ENCODE results near the gene PPP2CA. TPM values are rescaled to one million over a fixed set of nuclear protein-coding genes. Genes with fewer than 3 reads are reported as not detected.
"Not testable (repeated sequence)": the region's sequence is repeated elsewhere in the genome, so short reads cannot be mapped to it uniquely, and the experiment has no call there.

The PPP2CA gene
- total and polyA plus RNA-seq, 4 experiments from 2014 or later, result 106 to 258 (median 159) TPM

DNA sequence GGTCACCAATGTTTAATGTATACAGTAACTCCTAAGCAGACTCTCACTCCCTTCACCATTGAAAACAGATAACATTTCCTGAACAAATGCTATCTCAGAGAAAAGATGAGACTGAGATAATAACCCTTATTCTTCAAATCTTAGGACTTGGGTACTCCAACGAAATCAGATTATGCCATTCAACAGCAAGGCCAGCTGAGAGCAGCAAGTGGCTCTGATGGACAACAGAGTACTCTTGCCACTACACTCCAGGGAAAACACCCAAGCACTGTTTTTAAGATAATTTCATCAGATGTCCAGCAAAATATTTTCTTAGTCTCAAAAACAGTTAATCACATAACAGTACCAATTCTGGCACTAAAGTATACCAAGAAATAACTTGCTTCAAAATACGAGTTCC is 10.1 kb downstream of the PPP2CA start:
- peaks cover 10 to 42% of the 10 kb centered on the region in 2 donors for H3K36me3 Mint-ChIP-seq
- H3K27me3 Mint-ChIP-seq, result no peaks in the 10 kb centered on the region
- Histone ChIP-seq H3K27ac (ENCODE audit: low read depth, low read length) (no peak overlapping the region), H3K27me3 (ENCODE audit: insufficient read depth, low read length) (no peaks in the 10 kb centered on the region), H3K4me1 (ENCODE audit: insufficient read depth, low read length) (peaks cover 96% of the 10 kb centered on the region), H3K9me3 (ENCODE audit: control insufficient read depth in 1 of 2, low read length in 2 of 2) (no peaks in the 10 kb centered on the region), H3K4me3 (ENCODE audit: low read length in 2 of 2) (no peak overlapping the region), H3K36me3 (ENCODE audit: insufficient read depth, low read length) (no peaks in the 10 kb centered on the region)
- H3K9me3 Mint-ChIP-seq, result peaks cover 0 to 3% (median 0%) of the 10 kb centered on the region in 8 donors
- peak overlapping the region in 5 of 7 donors; percentile 29 to 65 (median 53) for H3K27ac Mint-ChIP-seq
- intact Hi-C loops (cut with micrococcal nuclease), result no loop called here
- peaks cover 52 to 88% (median 68%) of the 10 kb centered on the region in 4 donors for H3K4me1 Mint-ChIP-seq
- ChIA-PET POLR2A (ENCODE audit: partially characterized antibody) (interaction anchor here (1.5 to 3.8 kb wide), 2 partner anchors 9 to 11 kb away, joined by 3 to 25 read pairs; partner anchors contain the start of gene PPP2CA), CTCF (ENCODE audit: partially characterized antibody) (interaction anchor here (1.2 kb wide), 1 partner anchor 32 kb away, joined by 4 read pairs; no protein-coding TSS in a partner anchor)
- DNase-seq, result no peak
- H3K4me3 Mint-ChIP-seq, result peak overlapping the region in 4 of 8 donors; percentile 25 to 68 (median 52)

DNA sequence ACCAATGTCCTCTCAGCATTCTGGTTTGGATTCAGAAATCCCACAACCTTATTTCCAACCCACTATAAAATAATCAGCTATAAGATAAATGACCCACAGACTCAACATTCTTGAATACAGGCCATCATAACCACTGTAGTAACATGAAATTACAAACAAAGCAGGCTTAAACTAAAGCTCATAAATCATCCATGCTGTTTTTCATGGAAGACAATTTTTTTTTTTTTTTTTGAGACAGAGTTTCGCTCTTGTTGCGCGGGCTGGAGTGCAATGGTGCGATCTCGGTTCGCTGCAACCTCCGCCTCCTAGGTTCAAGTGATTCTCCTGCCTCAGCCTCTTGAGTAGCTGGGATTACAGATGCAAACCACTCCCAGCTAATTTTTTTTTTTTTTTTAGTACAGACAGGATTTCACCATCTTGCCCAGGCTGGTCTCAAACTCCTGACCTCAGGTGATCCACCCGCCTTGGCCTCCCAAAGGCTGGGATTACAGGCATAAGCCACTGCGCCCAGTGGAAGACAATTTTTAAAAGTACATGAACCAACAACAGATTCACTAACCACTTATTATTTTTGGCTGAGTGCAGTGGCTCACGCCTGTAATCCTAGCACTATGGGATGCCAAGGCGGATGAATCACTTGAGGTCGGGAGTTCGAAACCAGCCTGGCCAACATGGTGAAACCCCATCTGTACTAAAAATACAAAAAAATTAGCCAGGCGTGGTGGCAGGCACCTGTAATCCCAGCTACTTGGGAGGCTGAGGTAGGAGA is 14.4 kb downstream of the PPP2CA start:
- intact Hi-C loops (cut with micrococcal nuclease), result not testable (repeated sequence)

DNA sequence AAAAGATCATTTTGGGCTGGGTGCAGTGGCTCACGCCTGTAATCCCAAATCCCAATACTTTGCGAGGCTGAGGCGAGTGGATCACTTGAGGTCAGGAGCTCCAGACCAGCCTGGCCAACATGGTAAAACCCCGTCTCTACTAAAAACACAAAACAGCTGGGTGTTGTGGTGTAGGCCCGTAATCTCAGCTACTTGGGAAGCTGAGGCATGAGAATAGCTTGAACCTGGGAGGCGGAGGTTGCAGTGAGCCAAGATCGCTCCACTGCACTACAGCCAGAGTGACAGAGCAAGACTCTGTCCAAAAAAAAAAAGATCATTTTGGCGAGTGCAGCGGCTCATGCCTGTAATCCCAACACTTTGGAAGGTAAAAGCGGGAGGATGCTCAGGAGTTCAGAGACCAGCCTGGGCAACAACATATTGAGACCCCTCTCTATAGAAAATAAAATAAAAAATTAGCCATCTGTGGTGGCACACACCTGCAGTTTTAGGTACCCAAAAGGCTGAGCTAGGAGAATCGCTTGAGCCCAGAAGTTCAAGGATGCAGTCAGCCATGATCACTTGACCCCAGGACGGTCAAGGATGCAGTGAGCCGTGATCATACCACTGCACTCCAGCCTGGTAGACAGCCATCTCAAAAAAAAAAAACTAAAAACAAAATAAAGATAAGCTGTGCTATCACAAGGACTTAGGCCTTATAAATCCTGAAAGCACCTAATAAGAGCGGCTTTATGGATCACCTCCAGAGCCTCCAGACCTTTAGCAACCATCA is 16.2 kb downstream of the PPP2CA start:
- no peak for DNase-seq
- Mint-ChIP-seq H3K27ac (peak overlapping the region in 4 of 7 donors; percentile 7 to 59 (median 38)), H3K4me1 (peaks cover 42 to 77% (median 61%) of the 10 kb centered on the region in 4 donors), H3K27me3 (no peaks in the 10 kb centered on the region), H3K9me3 (peaks cover 0 to 3% (median 0%) of the 10 kb centered on the region in 8 donors), H3K4me3 (peak overlapping the region in 6 of 8 donors; percentile 5 to 43 (median 36)), H3K36me3 (peaks cover 9 to 37% of the 10 kb centered on the region in 2 donors)
- H3K4me3 ChIP-seq (ENCODE audit: low read length in 2 of 2), result no peak overlapping the region
- intact Hi-C loops (cut with micrococcal nuclease), result no loop called here
- peaks cover 8% of the 10 kb centered on the region for H3K36me3 ChIP-seq (ENCODE audit: insufficient read depth, low read length)
- H3K4me1 ChIP-seq (ENCODE audit: insufficient read depth, low read length), result peaks cover 74% of the 10 kb centered on the region
- no peaks in the 10 kb centered on the region for H3K27me3 ChIP-seq (ENCODE audit: insufficient read depth, low read length)
- POLR2A ChIA-PET (ENCODE audit: partially characterized antibody), result interaction anchor here (0.6 to 3.8 kb wide), 2 partner anchors 16 to 96 kb away, joined by 3 to 23 read pairs; partner anchors contain the start of gene PPP2CA
- no peak overlapping the region for H3K27ac ChIP-seq (ENCODE audit: low read depth, low read length)
- no peaks in the 10 kb centered on the region for H3K9me3 ChIP-seq (ENCODE audit: control insufficient read depth in 1 of 2, low read length in 2 of 2)
- CTCF ChIA-PET (ENCODE audit: partially characterized antibody), result interaction anchor here (1.0 to 1.7 kb wide), 6 partner anchors 13 to 378 kb away, joined by 3 to 6 read pairs (median 4); partner anchors contain the start of gene PPP2CA

More for the DNA sequence above, 14.4 kb downstream of the PPP2CA start:
- Mint-ChIP-seq H3K36me3 (peaks cover 4 to 24% of the 10 kb centered on the region in 2 donors), H3K4me1 (peaks cover 44 to 79% (median 62%) of the 10 kb centered on the region in 4 donors), H3K27ac (peak overlapping the region in 4 of 7 donors; percentile 53 to 77 (median 62)), H3K4me3 (peak overlapping the region in 4 of 8 donors; percentile 34 to 75 (median 65))
- ChIA-PET CTCF (ENCODE audit: partially characterized antibody) (interaction anchor here (0.8 to 1.3 kb wide), 4 partner anchors 11 to 172 kb away, joined by 3 to 5 read pairs (median 4); partner anchors contain the start of gene PPP2CA), POLR2A (ENCODE audit: partially characterized antibody) (interaction anchor here (1.3 to 3.8 kb wide), 2 partner anchors 14 to 34 kb away, joined by 3 to 23 read pairs; partner anchors contain the start of gene PPP2CA)
- H3K4me1 ChIP-seq (ENCODE audit: insufficient read depth, low read length), result peaks cover 89% of the 10 kb centered on the region
- not testable (repeated sequence) for DNase-seq; H3K27me3 ChIP-seq (ENCODE audit: insufficient read depth, low read length); H3K27me3 Mint-ChIP-seq; H3K9me3 Mint-ChIP-seq; H3K36me3 ChIP-seq (ENCODE audit: insufficient read depth, low read length); H3K4me3 ChIP-seq (ENCODE audit: low read length in 2 of 2); H3K9me3 ChIP-seq (ENCODE audit: control insufficient read depth in 1 of 2, low read length in 2 of 2); H3K27ac ChIP-seq (ENCODE audit: low read depth, low read length)

DNA sequence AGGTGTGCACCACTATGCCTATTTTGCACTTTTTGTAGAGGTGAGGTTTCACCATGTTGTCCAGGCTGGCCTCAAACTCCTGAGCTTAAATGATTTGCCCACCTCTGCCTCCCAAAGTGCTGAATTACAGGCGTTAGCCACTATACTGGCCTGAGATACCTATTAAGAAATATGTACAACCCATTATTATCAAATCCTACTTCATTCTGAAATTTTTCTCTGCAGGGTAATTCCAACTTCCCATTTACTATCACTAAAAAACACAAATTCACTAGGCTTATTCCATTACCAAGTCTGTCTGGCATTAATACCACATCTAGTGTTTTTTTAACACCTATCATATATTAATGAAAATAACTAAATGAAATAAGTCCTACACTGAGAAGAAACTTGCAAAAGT is 18.2 kb downstream of the PPP2CA start:
- intact Hi-C loops (cut with micrococcal nuclease), result no loop called here
- peaks cover 55% of the 10 kb centered on the region for H3K4me1 ChIP-seq (ENCODE audit: insufficient read depth, low read length)
- no peak overlapping the region for H3K27ac Mint-ChIP-seq

DNA sequence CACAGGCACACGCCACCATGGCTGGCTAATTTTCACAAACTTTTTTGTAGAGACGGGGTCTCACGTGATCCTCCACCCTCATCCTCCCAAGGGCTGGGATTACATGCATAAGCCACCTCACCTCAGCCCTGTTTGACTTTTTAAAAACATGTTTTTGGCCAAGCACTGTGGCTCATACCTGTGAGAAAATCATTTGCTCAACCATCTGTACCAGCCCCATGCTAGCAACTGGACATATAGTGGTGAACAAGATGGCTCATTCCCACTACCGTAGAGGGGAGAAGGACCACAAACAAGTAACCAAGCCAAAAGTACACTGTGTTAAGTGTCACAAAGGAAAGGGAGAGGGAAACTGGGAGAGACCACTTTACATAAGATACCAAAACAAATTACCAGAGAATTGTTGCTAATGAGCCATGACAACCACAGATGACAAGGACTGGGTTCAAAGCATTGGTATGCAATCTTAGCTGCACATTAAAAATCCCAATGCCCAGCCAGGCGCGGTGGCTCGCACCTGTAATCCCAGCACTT is 19.2 kb downstream of the PPP2CA start:
- peaks cover 34% of the 10 kb centered on the region for H3K36me3 ChIP-seq (ENCODE audit: insufficient read depth, low read length)
- peaks cover 35 to 57% (median 42%) of the 10 kb centered on the region in 4 donors for H3K4me1 Mint-ChIP-seq
- H3K4me3 Mint-ChIP-seq, result no peak overlapping the region
- H3K36me3 Mint-ChIP-seq, result peaks cover 28 to 50% of the 10 kb centered on the region in 2 donors
- ChIA-PET POLR2A (ENCODE audit: partially characterized antibody) (interaction anchor here (0.6 to 2.1 kb wide), 2 partner anchors 19 to 42 kb away, joined by 3 to 7 read pairs; partner anchors contain the start of gene PPP2CA), CTCF (ENCODE audit: partially characterized antibody) (interaction anchor here (1.1 kb wide), 1 partner anchor 8 kb away, joined by 3 read pairs; no protein-coding TSS in a partner anchor)
- H3K4me1 ChIP-seq (ENCODE audit: insufficient read depth, low read length), result peaks cover 46% of the 10 kb centered on the region
- intact Hi-C loops (cut with micrococcal nuclease), result no loop called here
- H3K27ac Mint-ChIP-seq, result peak overlapping the region in 2 of 7 donors; percentile 7 to 87
- no peak overlapping the region for H3K27ac ChIP-seq (ENCODE audit: low read depth, low read length)
- H3K9me3 ChIP-seq (ENCODE audit: control insufficient read depth in 1 of 2, low read length in 2 of 2), result no peaks in the 10 kb centered on the region
- H3K27me3 ChIP-seq (ENCODE audit: insufficient read depth, low read length), result no peaks in the 10 kb centered on the region
- H3K9me3 Mint-ChIP-seq, result no peaks in the 10 kb centered on the region
- no peaks in the 10 kb centered on the region for H3K27me3 Mint-ChIP-seq
- H3K4me3 ChIP-seq (ENCODE audit: low read length in 2 of 2), result no peak overlapping the region
- no peak for DNase-seq

More for the DNA sequence above, 18.2 kb downstream of the PPP2CA start:
- ChIA-PET CTCF (ENCODE audit: partially characterized antibody) (no interaction called here), POLR2A (ENCODE audit: partially characterized antibody) (interaction anchor here (0.7 kb wide), 1 partner anchor 54 kb away, joined by 3 read pairs; no protein-coding TSS in a partner anchor)
- no peak for DNase-seq
- H3K4me3 Mint-ChIP-seq, result no peak overlapping the region
- peaks cover 22 to 46% of the 10 kb centered on the region in 2 donors for H3K36me3 Mint-ChIP-seq
- H3K27ac ChIP-seq (ENCODE audit: low read depth, low read length), result no peak overlapping the region
- H3K4me1 Mint-ChIP-seq, result peaks cover 38 to 65% (median 48%) of the 10 kb centered on the region in 4 donors
- H3K27me3 ChIP-seq (ENCODE audit: insufficient read depth, low read length), result no peaks in the 10 kb centered on the region
- peaks cover 25% of the 10 kb centered on the region for H3K36me3 ChIP-seq (ENCODE audit: insufficient read depth, low read length)
- H3K4me3 ChIP-seq (ENCODE audit: low read length in 2 of 2), result no peak overlapping the region
- peaks cover 0 to 2% (median 0%) of the 10 kb centered on the region in 8 donors for H3K9me3 Mint-ChIP-seq
- no peaks in the 10 kb centered on the region for H3K27me3 Mint-ChIP-seq
- H3K9me3 ChIP-seq (ENCODE audit: control insufficient read depth in 1 of 2, low read length in 2 of 2), result no peaks in the 10 kb centered on the region

DNA sequence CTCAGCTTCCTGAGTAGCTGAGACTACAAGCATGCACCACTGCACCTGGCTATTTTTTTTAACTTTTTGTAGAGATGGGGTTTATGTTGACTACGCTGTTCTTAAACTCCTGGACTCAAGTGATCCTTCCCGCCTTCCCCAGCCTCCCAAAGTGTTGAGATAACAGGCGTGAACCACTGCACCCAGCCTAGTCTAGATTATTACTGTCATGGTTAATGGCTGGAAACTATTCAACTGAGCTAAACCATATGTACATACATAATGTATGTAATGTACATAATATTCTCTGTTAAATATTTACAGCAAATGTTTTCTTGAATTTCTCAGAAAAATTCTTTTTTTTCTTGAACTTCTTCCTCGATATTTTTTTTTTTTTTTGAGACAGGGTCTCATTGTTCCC is 21.3 kb downstream of the PPP2CA start:
- Histone ChIP-seq H3K9me3 (ENCODE audit: control insufficient read depth in 1 of 2, low read length in 2 of 2) (no peaks in the 10 kb centered on the region), H3K4me1 (ENCODE audit: insufficient read depth, low read length) (peaks cover 24% of the 10 kb centered on the region), H3K4me3 (ENCODE audit: low read length in 2 of 2) (no peak overlapping the region), H3K27me3 (ENCODE audit: insufficient read depth, low read length) (no peaks in the 10 kb centered on the region), H3K36me3 (ENCODE audit: insufficient read depth, low read length) (peaks cover 55% of the 10 kb centered on the region), H3K27ac (ENCODE audit: low read depth, low read length) (no peak overlapping the region)
- no peaks in the 10 kb centered on the region for H3K9me3 Mint-ChIP-seq
- DNase-seq, result no peak
- peaks cover 26 to 44% (median 33%) of the 10 kb centered on the region in 4 donors for H3K4me1 Mint-ChIP-seq
- POLR2A ChIA-PET (ENCODE audit: partially characterized antibody), result interaction anchor here (1.6 to 2.1 kb wide), 2 partner anchors 13 to 22 kb away, joined by 5 to 7 read pairs; partner anchors contain the start of gene PPP2CA
- H3K27ac Mint-ChIP-seq, result peak overlapping the region in 2 of 7 donors; percentile 68 to 75
- CTCF ChIA-PET (ENCODE audit: partially characterized antibody), result interaction anchor here (1.0 to 2.7 kb wide), 3 partner anchors 13 to 21 kb away, joined by 3 to 8 read pairs (median 3); no protein-coding TSS in a partner anchor
- H3K36me3 Mint-ChIP-seq, result peaks cover 49 to 68% of the 10 kb centered on the region in 2 donors
- H3K4me3 Mint-ChIP-seq, result no peak overlapping the region
- intact Hi-C loops (cut with micrococcal nuclease), result no loop called here
- no peaks in the 10 kb centered on the region for H3K27me3 Mint-ChIP-seq

All from CD4-positive, alpha-beta memory T cell (primary cell).